Neural progenitor cell (in vitro differentiated cells): ENCODE results near the gene APBA3. TPM values are rescaled to one million over a fixed set of nuclear protein-coding genes. Genes with fewer than 3 reads are reported as not detected.

Experiments used
- DNase-seq: peaks from one replicate; pipeline ENCODE4 v3.0.0-alpha.2; 2016; ENCODE audit warnings: low spot score
- H2AFZ ChIP-seq: fragments of 200-600 bp; sonication (generic); replicated peaks from 2 replicates; pipeline ENCODE4 v1.6.1; 2016; ENCODE audit warnings: antibody characterized with exemption
- H3F3A ChIP-seq: fragments of 200-600 bp; sonication (generic); 2 replicates; pipeline ENCODE4 v1.6.1; 2016; ENCODE audit warnings: antibody characterized with exemption, low read depth
- H3K27ac ChIP-seq: fragments of 200-600 bp; sonication (generic); 2 replicates; pipeline ENCODE4 v1.5.1; 2016; ENCODE audit warnings: mild to moderate bottlenecking
- H3K27me3 ChIP-seq: fragments of 200-600 bp; sonication (generic); 2 replicates; pipeline ENCODE4 v1.6.1; 2016; ENCODE audit warnings: mild to moderate bottlenecking, moderate library complexity
- H3K36me3 ChIP-seq: fragments of 200-600 bp; sonication (generic); 2 replicates; pipeline ENCODE4 v1.5.1; 2016
- H3K4me1 ChIP-seq: fragments of 200-600 bp; sonication (generic); 2 replicates; pipeline ENCODE4 v1.6.1; 2016; ENCODE audit warnings: mixed run types
- H3K4me2 ChIP-seq: fragments of 200-600 bp; sonication (generic); 2 replicates; pipeline ENCODE4 v1.6.1; 2016
- H3K4me3 ChIP-seq: fragments of 200-600 bp; sonication (generic); 2 replicates; pipeline ENCODE4 v1.5.1; 2016
- H3K79me2 ChIP-seq: fragments of 200-600 bp; sonication (generic); 2 replicates; pipeline ENCODE4 v1.6.1; 2016; ENCODE audit warnings: low read depth
- H3K9ac ChIP-seq: fragments of 200-600 bp; sonication (generic); 2 replicates; pipeline ENCODE4 v1.6.1; 2016
- H3K9me3 ChIP-seq: fragments of 200-600 bp; sonication (generic); 2 replicates; pipeline ENCODE4 v1.5.1; 2016; ENCODE audit warnings: low read depth
- H4K20me1 ChIP-seq: fragments of 200-600 bp; sonication (generic); 2 replicates; pipeline ENCODE4 v1.6.1; 2016; ENCODE audit warnings: low read depth
- H3K27ac Mint-ChIP-seq: 3 replicates; pipeline ENCODE4 v1.8.0; 2021; ENCODE audit warnings: mixed read lengths
- H3K27me3 Mint-ChIP-seq: 2 replicates; pipeline ENCODE4 v1.8.0; 2022; ENCODE audit warnings: low read depth, mild to moderate bottlenecking, inconsistent platforms, moderate library complexity, mixed read lengths; ENCODE audit not compliant: insufficient read depth
- H3K36me3 Mint-ChIP-seq: 3 replicates; pipeline ENCODE4 v1.8.0; 2021; ENCODE audit warnings: mixed read lengths
- H3K4me1 Mint-ChIP-seq: 3 replicates; pipeline ENCODE4 v1.8.0; 2021; ENCODE audit warnings: mixed read lengths
- H3K4me3 Mint-ChIP-seq: 3 replicates; pipeline ENCODE4 v1.8.0; 2021; ENCODE audit warnings: mild to moderate bottlenecking, moderate library complexity, mixed read lengths
- H3K9me3 Mint-ChIP-seq: 3 replicates; pipeline ENCODE4 v1.8.0; 2020; ENCODE audit warnings: mixed read lengths
- CTCF ChIP-seq: fragments of 200-600 bp; sonication (generic); IDR thresholded peaks from 2 replicates; pipeline ENCODE4 v1.5.1; 2017; ENCODE audit warnings: antibody characterized with exemption, mild to moderate bottlenecking
- EZH2 ChIP-seq: fragments of 200-600 bp; sonication (generic); IDR thresholded peaks from 2 replicates; pipeline ENCODE4 v1.6.1; 2017; ENCODE audit warnings: antibody characterized with exemption, mild to moderate bottlenecking, moderate library complexity
- EZH2phosphoT487 ChIP-seq: fragments of 200-600 bp; sonication (generic); IDR thresholded peaks from 2 replicates; pipeline ENCODE4 v1.6.1; 2017; ENCODE audit warnings: antibody characterized with exemption
- small RNA-seq: library from RNA; depleted of rRNA; stranded (forward); fragments of <200 nt; gene quantifications from one replicate; pipeline ENCODE3, GENCODE V24; 2015
- total RNA-seq: library from RNA; depleted of rRNA; stranded (reverse); fragments of >200 nt; gene quantifications from 2 replicates; pipeline ENCODE4 v1.2.3, GENCODE V29; 2015; ENCODE audit warnings: low replicate concordance

APBA3 gene
- total RNA-seq, 1 donor from 2014 or later: 17.3 TPM

GRCh38 chr19:3701200-3701599 lies 60.3 kb downstream of the APBA3 start:
- Histone ChIP-seq H3K27me3 (no peaks in the 10 kb centered on the region), H3K36me3 (no peaks in the 10 kb centered on the region), H3K27ac (no peak overlapping the region), H3F3A (peaks cover 8% of the 10 kb centered on the region), H3K79me2 (peaks cover 36% of the 10 kb centered on the region), H3K9ac (no peak overlapping the region), H3K4me1 (peaks cover 9% of the 10 kb centered on the region), H2AFZ (no peak overlapping the region), H3K9me3 (no peaks in the 10 kb centered on the region), H3K4me3 (no peak overlapping the region), H4K20me1 (peaks cover 35% of the 10 kb centered on the region), H3K4me2 (no peak overlapping the region)
- Mint-ChIP-seq H3K27me3 (peaks cover 2% of the 10 kb centered on the region), H3K9me3 (no peaks in the 10 kb centered on the region), H3K27ac (no peak overlapping the region), H3K4me1 (peaks cover 15% of the 10 kb centered on the region), H3K36me3 (no peaks in the 10 kb centered on the region), H3K4me3 (peak overlapping the region; percentile 83)
- TF ChIP-seq EZH2: no peak
- no peak for TF ChIP-seq CTCF
- no peak for TF ChIP-seq EZH2phosphoT487
- DNase-seq: no peak

Small RNA genes within 50 kb of the gene (small RNA-seq; reads per million reads assigned to genes)
- not detected for gene AC005777.1

Other genes with a start within 250 kb of the APBA3 start
- gene TEKTIP1, start 222.5 kb downstream of the APBA3 start, total RNA-seq: not detected in 2 replicates
- 34.1 and 47.6 TPM in 2 replicates for gene MFSD12, start 204.1 kb downstream of the APBA3 start, total RNA-seq
- gene HMG20B, start 188.7 kb downstream of the APBA3 start, total RNA-seq: 51.4 and 135 TPM in 2 replicates
- gene GIPC3, start 176.2 kb downstream of the APBA3 start, total RNA-seq: 0.09 TPM in 1 of 2 replicates, not detected in the other
- 0.09 TPM in 1 of 2 replicates, not detected in the other for gene TBXA2R, start 154.8 kb downstream of the APBA3 start, total RNA-seq
- gene CACTIN, start 134.9 kb downstream of the APBA3 start, total RNA-seq: 6.0 and 35.4 TPM in 2 replicates
- gene PIP5K1C, start 61.2 kb downstream of the APBA3 start, total RNA-seq: 8.6 and 26.6 TPM in 2 replicates
- gene TJP3, start 53.3 kb downstream of the APBA3 start, total RNA-seq: 14.7 and 32.5 TPM in 2 replicates
- 15.1 and 21.4 TPM in 2 replicates for gene MRPL54, start 990 bp upstream of the APBA3 start, total RNA-seq
- gene RAX2, start 10.5 kb upstream of the APBA3 start, total RNA-seq: not detected in 2 replicates
- 2.4 and 2.8 TPM in 2 replicates for gene MATK, start 24.7 kb upstream of the APBA3 start, total RNA-seq
- 8.9 and 20.4 TPM in 2 replicates for gene ZFR2, start 107.3 kb upstream of the APBA3 start, total RNA-seq
- 15.8 and 23.9 TPM in 2 replicates for gene ATCAY, start 119.0 kb upstream of the APBA3 start, total RNA-seq
- 0.77 and 1.1 TPM in 2 replicates for gene NMRK2, start 171.4 kb upstream of the APBA3 start, total RNA-seq
- gene DAPK3, start 209.4 kb upstream of the APBA3 start, total RNA-seq: 33.7 and 96.6 TPM in 2 replicates
- gene EEF2, start 223.8 kb upstream of the APBA3 start, total RNA-seq: 1,288 and 2,841 TPM in 2 replicates
- gene PIAS4, start 246.0 kb upstream of the APBA3 start, total RNA-seq: 17.0 and 34.1 TPM in 2 replicates